ENCODE measurements around the gene SRPX2.

Gene SRPX2

GRCh38 chrX:100635989-100636320 lies 8.0 kb upstream of the SRPX2 start:
- Histone ChIP-seq H3K4me3 (ENCODE audit: low read length) (no peak overlapping the region), H3K36me3 (replicated peaks; ENCODE audit: insufficient read depth, low read length) (no peaks in the 10 kb centered on the region), H4K20me1 (ENCODE audit: insufficient read depth, low read length) (no peaks in the 10 kb centered on the region), H3F3A (ENCODE audit: insufficient read depth, low read length) (no peaks in the 10 kb centered on the region), H3K27me3 (replicated peaks; ENCODE audit: insufficient read depth, low read length) (peaks cover 55% of the 10 kb centered on the region), H2AFZ (ENCODE audit: low read length) (no peak overlapping the region), H3K27ac (ENCODE audit: low read length) (no peak overlapping the region), H3K4me2 (ENCODE audit: low read depth, low read length) (no peak overlapping the region), H3K9ac (ENCODE audit: low read length) (no peak overlapping the region), H3K79me2 (ENCODE audit: low read length) (no peaks in the 10 kb centered on the region), H3K9me2 (replicated peaks; ENCODE audit: insufficient read depth, low read length) (no peaks in the 10 kb centered on the region), H3K9me3 (replicated peaks; ENCODE audit: insufficient read depth, low read length) (no peaks in the 10 kb centered on the region), H3K4me1 (ENCODE audit: low read length) (no peaks in the 10 kb centered on the region)
- no peak for DNase-seq
- TF ChIP-seq EZH2phosphoT487 (IDR thresholded peaks at IDR 0.05; ENCODE audit: low read length) (no peak), EZH2 (optimal IDR thresholded peaks at IDR 0.05; ENCODE audit: low read depth, low read length) (no peak), CTCF (IDR thresholded peaks at IDR 0.05; ENCODE audit: low read length) (no peak)

GRCh38 chrX:100636321-100636991 lies 7.5 kb upstream of the SRPX2 start, which contains the start of gene TSPAN6:
TSS of gene TSPAN6 (minus strand) at chrX:100636806. CDS start at chrX:100636694, 112 bp downstream.
- Histone ChIP-seq H4K20me1 (ENCODE audit: insufficient read depth, low read length) (no peaks in the 10 kb centered on the region), H3K79me2 (ENCODE audit: low read length) (no peaks in the 10 kb centered on the region), H3K4me3 (ENCODE audit: low read length) (peak within 1 kb of the TSS; percentile 26; the same call in 1 of the 2 replicates), H3K27ac (ENCODE audit: low read length) (no peak within 1 kb of the TSS), H3K4me2 (ENCODE audit: low read depth, low read length) (peak within 1 kb of the TSS; percentile 15; the same call in 1 of the 2 replicates), H3K36me3 (replicated peaks; ENCODE audit: insufficient read depth, low read length) (no peaks in the 10 kb centered on the region), H3K9me3 (replicated peaks; ENCODE audit: insufficient read depth, low read length) (no peaks in the 10 kb centered on the region), H3K9me2 (replicated peaks; ENCODE audit: insufficient read depth, low read length) (no peaks in the 10 kb centered on the region), H3K4me1 (ENCODE audit: low read length) (no peaks in the 10 kb centered on the region), H3K9ac (ENCODE audit: low read length) (no peak within 1 kb of the TSS), H3F3A (ENCODE audit: insufficient read depth, low read length) (no peaks in the 10 kb centered on the region), H2AFZ (ENCODE audit: low read length) (no peak within 1 kb of the TSS), H3K27me3 (replicated peaks; ENCODE audit: insufficient read depth, low read length) (peaks cover 52% of the 10 kb centered on the region)
- peak; percentile 63 for DNase-seq
- TF ChIP-seq EZH2 (optimal IDR thresholded peaks at IDR 0.05; ENCODE audit: low read depth, low read length) (no peak), EZH2phosphoT487 (IDR thresholded peaks at IDR 0.05; ENCODE audit: low read length) (no peak), CTCF (IDR thresholded peaks at IDR 0.05; ENCODE audit: low read length) (peak; percentile 40)

GRCh38 chrX:100642290-100642689 lies 1.7 kb upstream of the SRPX2 start:
- H3K4me2 ChIP-seq (ENCODE audit: low read depth, low read length), result no peak overlapping the region
- TF ChIP-seq EZH2phosphoT487 (IDR thresholded peaks at IDR 0.05; ENCODE audit: low read length), result no peak
- TF ChIP-seq EZH2 (optimal IDR thresholded peaks at IDR 0.05; ENCODE audit: low read depth, low read length), result no peak
- TF ChIP-seq CTCF (IDR thresholded peaks at IDR 0.05; ENCODE audit: low read length), result no peak
- H2AFZ ChIP-seq (ENCODE audit: low read length), result no peak overlapping the region
- H3K27ac ChIP-seq (ENCODE audit: low read length), result no peak overlapping the region
- no peak for DNase-seq
- H3K9me2 ChIP-seq (replicated peaks; ENCODE audit: insufficient read depth, low read length), result no peaks in the 10 kb centered on the region
- no peak overlapping the region for H3K4me3 ChIP-seq (ENCODE audit: low read length)
- H4K20me1 ChIP-seq (ENCODE audit: insufficient read depth, low read length), result no peaks in the 10 kb centered on the region
- H3K9me3 ChIP-seq (replicated peaks; ENCODE audit: insufficient read depth, low read length), result no peaks in the 10 kb centered on the region
- H3F3A ChIP-seq (ENCODE audit: insufficient read depth, low read length), result no peaks in the 10 kb centered on the region
- H3K4me1 ChIP-seq (ENCODE audit: low read length), result no peaks in the 10 kb centered on the region
- no peak overlapping the region for H3K9ac ChIP-seq (ENCODE audit: low read length)
- no peaks in the 10 kb centered on the region for H3K36me3 ChIP-seq (replicated peaks; ENCODE audit: insufficient read depth, low read length)
- 0 out of 2 replicates have a peak, but pooled peaks cover 5% of the 10 kb centered on the region for H3K27me3 ChIP-seq (replicated peaks; ENCODE audit: insufficient read depth, low read length)
- H3K79me2 ChIP-seq (ENCODE audit: low read length), result no peaks in the 10 kb centered on the region
